HepG2 (cell line): ENCODE measurements around the gene LST1. TPM values are rescaled to one million over a fixed set of nuclear protein-coding genes. Genes with fewer than 3 reads are reported as not detected.

Source experiments
- AGO1 ChIP-seq: fragments of 200-400 bp; formaldehyde crosslinking; IDR thresholded peaks from 2 replicates; pipeline ENCODE4 v1.6.1; 2017; ENCODE audit warnings: mild to moderate bottlenecking, low read depth, low read length, moderate library complexity; ENCODE audit not compliant: poor library complexity, severe bottlenecking
- BHLHE40 ChIP-seq: IDR thresholded peaks from 2 replicates; pipeline ENCODE4 v1.6.1; 2011; ENCODE audit warnings: low read length, improper control_type of control experiment
- ETV5 ChIP-seq: IDR thresholded peaks from 2 replicates; pipeline ENCODE4 v1.6.1; 2018; ENCODE audit warnings: missing biosample characterization, missing genetic modification reagents, inconsistent platforms, borderline replicate concordance
- FOXA3 ChIP-seq: IDR thresholded peaks from 2 replicates; pipeline ENCODE4 v1.6.1; 2016; ENCODE audit warnings: missing genetic modification reagents, missing compliant biosample characterization
- GATAD2A ChIP-seq: IDR thresholded peaks from 2 replicates; pipeline ENCODE4 v1.6.1; 2016
- HDAC6 ChIP-seq: fragments of 200-600 bp; sonication (generic); IDR thresholded peaks from 2 replicates; pipeline ENCODE4 v1.7.0; 2017; ENCODE audit warnings: mild to moderate bottlenecking, antibody characterized with exemption, low read length, low read depth
- JARID2 ChIP-seq: sonication (generic); formaldehyde crosslinking; IDR thresholded peaks from 2 replicates; pipeline ENCODE4 v1.8.1; 2023; ENCODE audit warnings: missing genetic modification reagents, inconsistent platforms; ENCODE audit not compliant: insufficient replicate concordance
- MIER2 ChIP-seq: IDR thresholded peaks from 2 replicates; pipeline ENCODE4 v1.6.1; 2016; ENCODE audit warnings: missing biosample characterization, missing genetic modification reagents
- MTA1 ChIP-seq: sonication (generic); formaldehyde crosslinking; IDR thresholded peaks from 2 replicates; pipeline ENCODE4 v1.4.0; 2020; ENCODE audit warnings: missing genetic modification reagents, mild to moderate bottlenecking, borderline replicate concordance
- MTF2 ChIP-seq: sonication (generic); formaldehyde crosslinking; IDR thresholded peaks from 2 replicates; pipeline ENCODE4 v1.5.0; 2020; ENCODE audit warnings: missing genetic modification reagents, borderline replicate concordance
- PRDM4 ChIP-seq: sonication (generic); formaldehyde crosslinking; IDR thresholded peaks from 2 replicates; pipeline ENCODE4 v1.9.0; 2021; ENCODE audit warnings: missing genetic modification reagents, borderline replicate concordance
- SALL1 ChIP-seq: sonication (generic); formaldehyde crosslinking; IDR thresholded peaks from 2 replicates; pipeline ENCODE4 v1.8.0; 2022; ENCODE audit warnings: mild to moderate bottlenecking, missing genetic modification reagents
- SRSF1 ChIP-seq: fragments of 200-400 bp; formaldehyde crosslinking; optimal IDR thresholded peaks from 2 replicates; pipeline ENCODE3; 2017; ENCODE audit warnings: mild to moderate bottlenecking, low read depth, low read length, moderate library complexity
- ZKSCAN8 ChIP-seq: IDR thresholded peaks from 2 replicates; pipeline ENCODE4 v1.6.1; 2016; ENCODE audit warnings: borderline replicate concordance, missing genetic modification reagents, missing compliant biosample characterization
- ZNF646 ChIP-seq: sonication (generic); formaldehyde crosslinking; IDR thresholded peaks from 2 replicates; pipeline ENCODE4 v1.9.0; 2021; ENCODE audit warnings: mild to moderate bottlenecking, missing genetic modification reagents
- polyA plus RNA-seq, 8 experiments: library from polyadenylated mRNA; depleted of rRNA in 3 of 8; stranded (reverse) in 7 of 8; unstranded in 1 of 8; fragments of >200 nt; fragmentation: Illumina TruSeq in 4 of 8; extraction: Trizol in 4 of 8; gene quantifications; 2 replicates each; pipeline versions ENCODE4 v1.2.1 to v1.2.3, GENCODE V29; 2011 to 2016; ENCODE audit warnings: low read depth in 4 of 8, missing spikeins in 1 of 8, mixed read lengths in 1 of 8; ENCODE audit not compliant: insufficient read depth in 1 of 8
- total RNA-seq, 5 experiments: library from RNA; depleted of rRNA; stranded (reverse); fragments of >200 nt; fragmentation: Illumina TruSeq; extraction: Trizol; gene quantifications; 2 replicates each; pipeline ENCODE4 v1.2.3, GENCODE V29; 2016; ENCODE audit warnings: low read depth in 1 of 5
- TF ChIP-seq, protein P1 (sequence below): sonication (generic); formaldehyde crosslinking; IDR thresholded peaks from 2 replicates; pipeline ENCODE4 v1.4.0; 2020; ENCODE audit warnings: low read depth, mild to moderate bottlenecking, missing genetic modification reagents
- TF ChIP-seq, protein P2 (sequence below): IDR thresholded peaks from 2 replicates; pipeline ENCODE4 v1.6.1; 2012; ENCODE audit warnings: low read depth, low read length, improper control_type of control experiment

Gene LST1
- total and polyA plus RNA-seq, 2 of the 13 experiments (the other 11 are each of a cell fraction or from before 2014, with no cell fraction given): not detected

DNA sequence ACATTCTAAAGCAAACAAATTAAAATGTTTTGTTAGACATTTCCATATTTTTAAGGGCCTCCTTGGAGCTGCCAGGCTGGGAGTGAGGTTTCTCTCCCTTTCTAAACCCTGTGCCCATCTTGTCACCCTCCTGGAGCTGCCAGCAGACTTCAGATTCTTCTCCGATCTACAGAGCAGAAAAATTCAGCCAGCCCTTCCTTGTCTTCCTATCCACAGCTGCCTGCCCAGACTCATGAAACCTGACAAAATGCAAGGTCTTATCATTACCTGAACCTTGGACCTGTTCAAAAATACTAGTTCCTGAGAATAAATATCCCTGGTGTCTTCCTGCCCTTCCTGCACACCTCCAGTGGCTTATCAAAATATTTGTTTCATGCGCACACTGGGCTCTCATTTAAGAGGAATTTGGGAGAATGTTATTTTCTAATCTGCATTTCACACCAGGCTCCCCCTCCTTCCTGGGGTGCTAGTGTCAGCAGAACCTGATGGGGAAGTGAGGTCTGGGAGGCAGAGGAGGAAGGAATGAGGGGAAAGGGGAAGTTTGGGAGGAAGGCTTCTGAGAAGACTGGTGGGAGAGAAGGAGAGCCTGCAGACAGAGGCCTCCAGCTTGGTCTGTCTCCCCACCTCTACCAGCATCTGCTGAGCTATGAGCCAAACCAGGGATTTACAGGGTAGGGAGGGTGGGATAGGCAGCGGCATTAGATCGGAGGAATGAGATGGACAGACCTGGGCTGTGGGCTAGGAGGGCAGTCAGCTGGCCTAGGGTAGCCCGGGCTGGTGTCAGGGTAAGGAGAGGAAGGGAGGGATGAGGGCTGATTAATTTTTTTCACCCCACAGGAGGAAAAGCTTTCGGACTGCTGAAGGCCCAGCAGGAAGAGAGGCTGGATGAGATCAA is 28.9 kb downstream of the LST1 start, which contains the start of gene AIF1 (continued):
- no peak for TF ChIP-seq ZNF646
- TF ChIP-seq SALL1: peak; percentile 21; the same call in 1 of the 2 replicates
- no peak for TF ChIP-seq HDAC6
- TF ChIP-seq ETV5: peak; percentile 21; the same call in 1 of the 2 replicates
- no peak for TF ChIP-seq PRDM4 (CRISPR knock-in tag)
- TF ChIP-seq, protein P1, sequence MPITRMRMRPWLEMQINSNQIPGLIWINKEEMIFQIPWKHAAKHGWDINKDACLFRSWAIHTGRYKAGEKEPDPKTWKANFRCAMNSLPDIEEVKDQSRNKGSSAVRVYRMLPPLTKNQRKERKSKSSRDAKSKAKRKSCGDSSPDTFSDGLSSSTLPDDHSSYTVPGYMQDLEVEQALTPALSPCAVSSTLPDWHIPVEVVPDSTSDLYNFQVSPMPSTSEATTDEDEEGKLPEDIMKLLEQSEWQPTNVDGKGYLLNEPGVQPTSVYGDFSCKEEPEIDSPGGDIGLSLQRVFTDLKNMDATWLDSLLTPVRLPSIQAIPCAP (CRISPR knock-in tag): no peak
- TF ChIP-seq JARID2 (CRISPR knock-in tag): no peak
- TF ChIP-seq MTF2: no peak
- no peak for TF ChIP-seq MIER2 (CRISPR knock-in tag)
- no peak for TF ChIP-seq SRSF1
- no peak for TF ChIP-seq ZKSCAN8
- TF ChIP-seq GATAD2A: peak; percentile 54; the same call in 1 of the 2 replicates
- no peak for TF ChIP-seq AGO1
- TF ChIP-seq FOXA3 (CRISPR knock-in tag): peak; percentile 49
- TF ChIP-seq, protein P2, sequence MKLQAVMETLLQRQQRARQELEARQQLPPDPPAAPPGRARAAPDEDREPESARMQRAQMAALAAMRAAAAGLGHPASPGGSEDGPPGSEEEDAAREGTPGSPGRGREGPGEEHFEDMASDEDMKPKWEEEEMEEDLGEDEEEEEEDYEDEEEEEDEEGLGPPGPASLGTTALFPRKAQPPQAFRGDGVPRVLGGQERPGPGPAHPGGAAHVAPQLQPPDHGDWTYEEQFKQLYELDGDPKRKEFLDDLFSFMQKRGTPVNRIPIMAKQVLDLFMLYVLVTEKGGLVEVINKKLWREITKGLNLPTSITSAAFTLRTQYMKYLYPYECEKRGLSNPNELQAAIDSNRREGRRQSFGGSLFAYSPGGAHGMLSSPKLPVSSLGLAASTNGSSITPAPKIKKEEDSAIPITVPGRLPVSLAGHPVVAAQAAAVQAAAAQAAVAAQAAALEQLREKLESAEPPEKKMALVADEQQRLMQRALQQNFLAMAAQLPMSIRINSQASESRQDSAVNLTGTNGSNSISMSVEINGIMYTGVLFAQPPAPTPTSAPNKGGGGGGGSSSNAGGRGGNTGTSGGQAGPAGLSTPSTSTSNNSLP: 0 out of 2 replicates have a peak, but pooled peaks have one; percentile 28
- no peak for TF ChIP-seq BHLHE40
- no peak for TF ChIP-seq MTA1 (CRISPR knock-in tag)
